GM19035 (cell line): ENCODE data around the gene MB21D2.

ENCODE experiments used
- ATAC-seq: cut with Tn5 transposase; IDR thresholded peaks from one replicate; pipeline ENCODE4 v1.9.1; 2021; ENCODE audit not compliant: unreplicated experiment

Gene MB21D2

GRCh38 chr3:192923731-192924130 lies 6.1 kb upstream of the MB21D2 start:
- ATAC-seq: no peak

DNA sequence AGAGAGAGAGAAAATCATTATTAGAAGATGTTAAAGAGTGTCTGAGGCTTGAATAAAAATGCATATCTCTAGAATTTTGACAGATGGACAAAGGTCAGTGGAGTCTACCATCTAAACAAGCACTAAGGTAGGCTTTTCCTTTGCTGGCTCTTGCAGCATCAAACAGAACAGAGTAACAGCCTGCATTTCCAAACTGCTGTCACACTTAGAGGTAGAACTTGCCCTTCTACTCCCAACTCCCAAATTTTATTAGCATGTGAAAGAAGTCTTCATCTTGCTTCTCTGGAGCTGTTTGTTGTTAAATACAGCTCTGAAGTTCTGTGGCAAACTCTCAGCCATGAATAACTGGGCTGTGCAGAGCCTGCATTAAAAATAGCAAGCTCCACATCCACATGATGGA lies 4.1 kb upstream of the MB21D2 start:
- ATAC-seq: no peak

- no peak for ATAC-seq
Measured at GRCh38 chr3:192920411-192920810, 2.8 kb upstream of the MB21D2 start.

DNA sequence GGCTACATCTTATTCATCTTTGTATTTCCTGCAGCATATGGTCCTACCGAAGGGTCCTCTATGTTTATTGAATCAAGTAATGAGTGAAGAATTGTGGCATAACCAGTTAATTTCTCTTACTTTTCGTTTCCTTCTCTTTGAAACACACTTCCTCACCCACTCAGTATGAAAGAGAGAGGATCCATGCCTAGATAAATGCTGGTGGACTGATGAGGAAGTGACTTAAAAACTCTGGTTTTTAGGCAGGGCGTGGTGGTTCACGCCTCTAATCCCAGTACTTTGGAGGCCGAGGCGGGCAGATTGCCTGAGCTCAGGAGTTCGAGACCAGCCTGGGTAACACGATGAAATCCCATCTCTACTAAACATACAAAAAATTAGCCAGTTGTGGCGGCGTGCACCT lies 2.2 kb upstream of the MB21D2 start:
- no peak for ATAC-seq

- ATAC-seq: no peak
Measured at GRCh38 chr3:192918275-192918588, 576 bp upstream of the MB21D2 start.

- ATAC-seq: peak; percentile 35
Measured at GRCh38 chr3:192917028-192917403, 640 bp downstream of the MB21D2 start.

GRCh38 chr3:192916371-192917027 lies 1.2 kb downstream of the MB21D2 start:
- peak; percentile 6 for ATAC-seq

DNA sequence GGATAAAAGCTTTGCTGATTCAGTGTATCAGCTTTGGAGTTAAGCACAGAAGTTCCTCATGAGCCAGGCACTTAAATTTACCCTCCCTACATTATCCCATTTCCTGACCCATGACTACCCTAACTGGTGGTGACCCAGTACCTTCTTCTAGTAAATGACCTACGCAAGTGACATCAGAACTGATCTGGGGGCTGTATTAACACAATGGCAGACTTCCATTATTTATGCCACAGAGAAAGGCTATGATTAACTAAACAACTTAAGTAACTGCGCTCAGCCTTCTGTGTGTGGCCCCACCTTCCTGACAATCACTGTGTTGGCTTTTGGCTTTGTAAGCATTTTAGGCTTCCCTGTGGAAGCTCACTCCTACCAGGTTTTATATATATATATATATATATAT lies 1.9 kb downstream of the MB21D2 start:
- ATAC-seq: no peak

GRCh38 chr3:192915304-192915703 lies 2.4 kb downstream of the MB21D2 start:
- ATAC-seq: no peak

DNA sequence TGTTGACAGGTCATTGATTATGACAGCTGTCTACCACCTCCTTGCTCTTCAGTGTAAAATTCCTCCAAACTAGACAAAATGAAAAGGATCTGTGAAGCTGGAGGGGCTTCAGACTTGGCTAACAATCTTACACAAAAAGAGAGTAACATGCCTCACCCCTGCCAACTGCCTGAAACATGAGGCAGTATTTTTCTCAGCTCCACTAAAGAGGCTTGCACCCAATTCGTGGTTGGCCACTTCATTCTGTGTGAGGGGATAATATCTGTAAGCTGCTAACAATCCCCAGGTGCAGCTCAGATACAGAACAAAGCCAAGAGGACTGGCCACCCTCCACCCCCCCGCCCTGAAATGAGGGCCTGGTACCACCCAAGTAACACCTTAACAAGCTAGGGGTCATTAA lies 2.8 kb downstream of the MB21D2 start:
- ATAC-seq: no peak

DNA sequence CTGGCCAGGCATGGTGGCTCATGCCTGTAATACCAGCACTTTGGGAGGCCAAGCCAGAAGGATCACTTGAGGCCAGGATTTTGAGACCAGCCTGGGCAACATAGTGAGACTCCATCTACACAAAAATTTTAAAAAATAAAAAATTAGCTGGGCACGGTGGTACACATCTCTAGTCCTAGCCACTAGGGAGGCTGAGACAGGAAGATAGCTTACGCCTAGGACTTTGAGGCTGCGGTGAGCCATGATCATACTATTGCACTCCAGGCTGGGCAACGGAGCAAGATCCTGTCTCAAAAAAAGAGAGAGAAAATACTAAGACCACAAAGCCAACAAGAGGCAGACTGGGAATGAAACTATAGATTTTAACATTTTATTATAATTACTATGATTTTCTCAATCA lies 4.1 kb downstream of the MB21D2 start:
- ATAC-seq: no peak

GRCh38 chr3:192911293-192911692 lies 6.4 kb downstream of the MB21D2 start:
- ATAC-seq: no peak

GRCh38 chr3:192907784-192908183 lies 9.9 kb downstream of the MB21D2 start:
- ATAC-seq: no peak

DNA sequence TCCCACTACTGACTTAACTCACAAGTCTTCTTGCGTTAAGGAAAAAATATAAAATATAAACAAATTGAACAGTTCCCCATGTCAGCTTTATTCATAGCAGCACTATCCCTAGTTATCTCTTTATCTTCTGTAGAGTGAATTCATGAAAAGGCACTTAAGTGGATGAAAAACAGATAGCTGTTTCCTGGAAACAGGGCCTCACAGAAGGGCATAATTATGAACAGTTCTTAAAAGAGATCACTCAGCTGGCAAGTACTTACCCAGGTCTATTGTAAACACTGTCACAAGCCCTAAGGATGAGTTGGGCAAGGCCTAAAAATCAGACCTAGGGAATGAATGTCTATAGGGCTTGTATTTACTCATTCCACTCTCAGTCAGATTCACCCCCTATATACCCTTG lies 10.7 kb downstream of the MB21D2 start:
- no peak for ATAC-seq

- no peak for ATAC-seq
Measured at GRCh38 chr3:192905980-192906678, 11.5 kb downstream of the MB21D2 start.

DNA sequence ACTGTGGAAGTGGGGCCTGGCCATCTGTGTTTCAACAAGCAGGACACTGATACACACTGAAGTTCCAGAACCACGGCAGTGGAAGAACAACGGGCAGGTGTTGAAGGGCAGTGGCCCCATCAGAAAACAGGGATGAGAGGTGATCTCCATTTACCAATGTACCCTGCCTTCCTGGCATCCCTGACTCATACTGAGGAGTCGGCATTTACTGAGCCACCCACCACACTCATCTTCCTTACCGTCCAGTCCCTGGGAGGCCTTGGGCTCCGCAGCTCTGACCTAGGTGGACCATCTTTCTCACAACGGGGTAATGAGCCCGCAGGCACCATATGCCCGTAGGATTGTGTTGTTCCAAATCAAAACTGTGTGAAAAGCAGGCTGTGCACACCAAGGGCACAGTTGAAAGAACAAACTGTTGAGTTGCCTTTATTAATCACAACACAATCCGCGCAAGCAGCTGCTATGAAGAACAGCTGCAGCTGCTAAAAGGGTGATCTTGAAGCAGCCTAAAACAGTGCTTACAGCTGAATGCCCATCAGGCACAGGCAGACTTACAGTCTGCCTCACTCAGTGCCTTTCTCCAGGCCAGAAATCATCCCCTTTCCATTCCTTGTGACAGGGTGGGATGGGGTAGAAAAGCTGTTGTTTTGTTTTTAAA lies 12.9 kb downstream of the MB21D2 start:
- no peak for ATAC-seq

- ATAC-seq: no peak
Measured at GRCh38 chr3:192902549-192902948, 15.1 kb downstream of the MB21D2 start.

DNA sequence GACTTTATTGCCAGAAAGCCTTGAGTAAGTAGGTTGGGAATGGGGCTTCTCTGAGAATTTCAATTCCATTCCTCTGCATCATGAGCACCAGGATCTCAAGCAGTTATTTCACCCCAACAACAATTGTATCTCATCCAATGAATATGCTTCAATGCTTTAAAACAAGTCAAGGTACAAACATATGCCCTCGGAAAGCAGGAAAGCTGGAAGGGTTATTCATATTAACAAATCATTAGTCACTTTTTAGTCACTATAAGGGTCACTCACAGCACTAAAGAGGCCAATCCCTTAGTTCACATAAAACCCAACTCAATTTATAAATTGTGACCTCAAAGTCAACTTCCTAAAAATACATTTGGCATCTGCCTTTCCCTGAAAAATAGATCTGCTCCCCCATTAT lies 16.2 kb downstream of the MB21D2 start:
- ATAC-seq: no peak

GRCh38 chr3:192899540-192899982 lies 18.1 kb downstream of the MB21D2 start:
- ATAC-seq: no peak

GRCh38 chr3:192897005-192897404 lies 20.7 kb downstream of the MB21D2 start:
- no peak for ATAC-seq

GRCh38 chr3:192896208-192896607 lies 21.4 kb downstream of the MB21D2 start:
- no peak for ATAC-seq

DNA sequence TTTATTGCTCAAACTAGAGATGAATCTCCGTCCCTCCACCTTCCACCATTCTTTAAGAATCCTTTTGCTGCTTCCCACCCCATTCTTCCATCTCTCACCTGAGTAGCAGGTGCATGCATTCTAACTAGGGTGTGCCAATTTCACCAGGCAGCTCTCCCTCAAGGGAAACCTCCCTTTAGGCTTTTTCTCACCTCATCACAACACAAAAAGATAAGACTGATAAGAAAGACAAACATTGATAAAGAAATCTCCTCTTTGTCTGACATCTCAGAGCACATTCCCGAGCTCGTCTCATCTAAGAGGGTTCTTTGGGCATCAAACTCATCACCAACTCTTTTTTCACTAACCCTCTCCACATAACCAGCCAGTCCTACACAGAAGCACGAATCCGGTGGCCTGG lies 23.0 kb downstream of the MB21D2 start:
- ATAC-seq: no peak
